Peyer's patch (tissue), 4 donors: ENCODE measurements around the gene NFYC.

ENCODE experiments used
- CTCF ChIP-seq, 6 experiments: fragments of 450-650 bp in 4 of 6; fragments of 200-600 bp in 2 of 6; sonication (generic) in 1 of 6; IDR thresholded peaks; one replicate each; pipeline ENCODE4 v1.5.1; 2017 to 2019; ENCODE audit warnings: antibody characterized with exemption in 6 of 6, mild to moderate bottlenecking in 3 of 6, moderate library complexity in 1 of 6
- POLR2A ChIP-seq, 2 donors: fragments of 450-650 bp; IDR thresholded peaks; one replicate each; pipeline ENCODE4 v1.5.1; 2017; ENCODE audit warnings: antibody characterized with exemption in 2 of 2, mild to moderate bottlenecking in 2 of 2, moderate library complexity in 2 of 2

DNA sequence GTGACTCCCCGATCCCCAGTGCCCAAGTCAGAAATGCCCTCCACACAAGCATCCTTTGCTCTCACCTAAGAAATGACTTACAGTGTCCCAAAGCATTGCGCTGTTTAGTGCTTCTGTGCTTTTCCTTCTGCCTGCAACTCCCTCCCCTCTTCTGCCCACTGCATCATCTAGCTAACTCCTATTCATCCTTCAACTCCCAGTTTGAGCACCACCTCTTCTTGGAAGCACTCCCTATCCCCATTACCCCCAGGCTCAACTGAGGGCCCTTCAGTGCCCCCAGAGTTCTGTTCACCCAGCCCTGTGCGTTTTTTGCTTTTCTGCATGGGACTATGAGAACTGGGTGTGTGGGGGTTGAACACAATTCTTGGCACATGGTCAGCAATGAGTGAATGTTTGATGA lies 102.1 kb downstream of the NFYC start:
- no peak for TF ChIP-seq CTCF (IDR thresholded peaks at IDR 0.05)
- no peak for TF ChIP-seq POLR2A (IDR thresholded peaks at IDR 0.05)
